A549 (cell line): ENCODE measurements around the gene RNF133.

Source experiments
- CHD2 ChIP-seq: fragments of 150-350 bp; IDR thresholded peaks from 2 replicates; pipeline ENCODE4 v1.6.1; 2014; ENCODE audit warnings: low read length; ENCODE audit not compliant: partially characterized antibody
- CTCF ChIP-seq: fragments of >200 bp; sonication (Bioruptor Twin); formaldehyde crosslinking; IDR thresholded peaks from 3 replicates; pipeline ENCODE4 v1.5.1; 2016
- EP300 ChIP-seq, 2 experiments: fragments of >200 bp; sonication (Bioruptor Twin); formaldehyde crosslinking; IDR thresholded peaks; 2 replicates in 1 of 2; 3 replicates in 1 of 2; pipeline ENCODE4 v1.6.1; 2016 to 2017
- KDM1A ChIP-seq: fragments of 200-600 bp; sonication (generic); IDR thresholded peaks from 2 replicates; pipeline ENCODE4 v1.6.1; 2016; ENCODE audit warnings: low read depth, mild to moderate bottlenecking
- MAZ ChIP-seq: fragments of 150-350 bp; IDR thresholded peaks from 2 replicates; pipeline ENCODE4 v1.6.1; 2014; ENCODE audit warnings: antibody characterized with exemption, low read depth, low read length, borderline replicate concordance
- MYC ChIP-seq: IDR thresholded peaks from 2 replicates; pipeline ENCODE4 v1.6.1; 2012; ENCODE audit warnings: mild to moderate bottlenecking, inconsistent platforms, low read length, improper control_type of control experiment, borderline replicate concordance
- POLR2A ChIP-seq: IDR thresholded peaks from 2 replicates; pipeline ENCODE4 v1.6.1; 2012; ENCODE audit warnings: mild to moderate bottlenecking, low read length
- POLR2AphosphoS2 ChIP-seq: conservative IDR thresholded peaks from 2 replicates; pipeline ENCODE4 v1.6.1; 2012; ENCODE audit warnings: low read length, improper control_type of control experiment, inconsistent platforms
- SMC3 ChIP-seq: fragments of >200 bp; sonication (Bioruptor Twin); formaldehyde crosslinking; IDR thresholded peaks from 3 replicates; pipeline ENCODE4 v1.6.1; 2018; ENCODE audit warnings: inconsistent platforms
- TF ChIP-seq, protein P1 (sequence below): fragments of 200-600 bp; sonication (generic); IDR thresholded peaks from 2 replicates; pipeline ENCODE4 v1.6.1; 2016; ENCODE audit warnings: antibody characterized with exemption, mild to moderate bottlenecking, moderate library complexity

- no peak for TF ChIP-seq MAZ
- TF ChIP-seq POLR2AphosphoS2, result no peak
- TF ChIP-seq CTCF, result no peak
- TF ChIP-seq SMC3, result no peak
- no peak for TF ChIP-seq KDM1A
- no peak for TF ChIP-seq MYC
- TF ChIP-seq EP300 (IDR thresholded peaks at IDR 0.05), result no peak
- TF ChIP-seq, protein P1, sequence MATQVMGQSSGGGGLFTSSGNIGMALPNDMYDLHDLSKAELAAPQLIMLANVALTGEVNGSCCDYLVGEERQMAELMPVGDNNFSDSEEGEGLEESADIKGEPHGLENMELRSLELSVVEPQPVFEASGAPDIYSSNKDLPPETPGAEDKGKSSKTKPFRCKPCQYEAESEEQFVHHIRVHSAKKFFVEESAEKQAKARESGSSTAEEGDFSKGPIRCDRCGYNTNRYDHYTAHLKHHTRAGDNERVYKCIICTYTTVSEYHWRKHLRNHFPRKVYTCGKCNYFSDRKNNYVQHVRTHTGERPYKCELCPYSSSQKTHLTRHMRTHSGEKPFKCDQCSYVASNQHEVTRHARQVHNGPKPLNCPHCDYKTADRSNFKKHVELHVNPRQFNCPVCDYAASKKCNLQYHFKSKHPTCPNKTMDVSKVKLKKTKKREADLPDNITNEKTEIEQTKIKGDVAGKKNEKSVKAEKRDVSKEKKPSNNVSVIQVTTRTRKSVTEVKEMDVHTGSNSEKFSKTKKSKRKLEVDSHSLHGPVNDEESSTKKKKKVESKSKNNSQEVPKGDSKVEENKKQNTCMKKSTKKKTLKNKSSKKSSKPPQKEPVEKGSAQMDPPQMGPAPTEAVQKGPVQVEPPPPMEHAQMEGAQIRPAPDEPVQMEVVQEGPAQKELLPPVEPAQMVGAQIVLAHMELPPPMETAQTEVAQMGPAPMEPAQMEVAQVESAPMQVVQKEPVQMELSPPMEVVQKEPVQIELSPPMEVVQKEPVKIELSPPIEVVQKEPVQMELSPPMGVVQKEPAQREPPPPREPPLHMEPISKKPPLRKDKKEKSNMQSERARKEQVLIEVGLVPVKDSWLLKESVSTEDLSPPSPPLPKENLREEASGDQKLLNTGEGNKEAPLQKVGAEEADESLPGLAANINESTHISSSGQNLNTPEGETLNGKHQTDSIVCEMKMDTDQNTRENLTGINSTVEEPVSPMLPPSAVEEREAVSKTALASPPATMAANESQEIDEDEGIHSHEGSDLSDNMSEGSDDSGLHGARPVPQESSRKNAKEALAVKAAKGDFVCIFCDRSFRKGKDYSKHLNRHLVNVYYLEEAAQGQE, result no peak
- no peak for TF ChIP-seq CHD2
- TF ChIP-seq POLR2A, result no peak
These were observed 12.0 kb upstream of the RNF133 start for GRCh38 chr7:122710916-122711315.
